ENCODE results near the gene TFDP2. TPM values are rescaled to one million over a fixed set of nuclear protein-coding genes. Genes with fewer than 3 reads are reported as not detected.

Gene TFDP2
- total and polyA plus RNA-seq, 2 experiments from 2014 or later: 150 to 410 TPM

GRCh38 chr3:142151240-142151639, 1.9 kb upstream of the TFDP2 start (continued):
- TF ChIP-seq ZNF462 (CRISPR knock-in tag; IDR thresholded peaks at IDR 0.05): no peak
- TF ChIP-seq POLR2AphosphoS5 (IDR thresholded peaks at IDR 0.05; ENCODE audit: low read depth): no peak

- peaks cover 5% of the 10 kb centered on the region; the same call in 1 of the 2 replicates for H3K4me1 ChIP-seq (ENCODE audit: insufficient read depth)
- 0 out of 2 replicates have a peak, but pooled peaks cover 8% of the 10 kb centered on the region for H3K27me3 ChIP-seq (ENCODE audit: insufficient read depth)
- Mint-ChIP-seq H3K27me3 (ENCODE audit: insufficient read depth, low read depth, poor library complexity) (peaks cover 4% of the 10 kb centered on the region), H3K4me3 (peak overlapping the region; percentile 91), H3K27ac (no peak overlapping the region), H3K9me3 (no peaks in the 10 kb centered on the region), H3K4me1 (peaks cover 6% of the 10 kb centered on the region), H3K36me3 (ENCODE audit: low read depth) (no peaks in the 10 kb centered on the region)
- ATAC-seq (no peak), DNase-seq (ENCODE audit: low spot score) (no peak)
- H3K27ac ChIP-seq (ENCODE audit: low read depth): no peak overlapping the region
- no peaks in the 10 kb centered on the region for H3K9me2 ChIP-seq (ENCODE audit: insufficient read depth)
- H3K4me2 ChIP-seq: no peak overlapping the region
- peak overlapping the region; percentile 93; the same call in 1 of the 2 replicates for H2AFZ ChIP-seq
- H4K20me1 ChIP-seq (replicated peaks; ENCODE audit: insufficient read depth): no peaks in the 10 kb centered on the region
- no peaks in the 10 kb centered on the region for H3F3A ChIP-seq (replicated peaks; ENCODE audit: low read depth)
- no peaks in the 10 kb centered on the region; the same call in 1 of the 2 replicates for H3K79me2 ChIP-seq (replicated peaks; ENCODE audit: insufficient read depth)
- H3K36me3 ChIP-seq (ENCODE audit: insufficient read depth): no peaks in the 10 kb centered on the region
- 0 out of 2 replicates have a peak overlapping the region, but pooled peaks have one; percentile 65 for H3K4me3 ChIP-seq
- TF ChIP-seq ZNF114 (CRISPR knock-in tag; IDR thresholded peaks at IDR 0.05) (no peak), EZH2phosphoT487 (IDR thresholded peaks at IDR 0.05; ENCODE audit: unreplicated experiment) (no peak), EZH2 (IDR thresholded peaks at IDR 0.05; ENCODE audit: low read depth, unreplicated experiment) (no peak), CREB1 (CRISPR knock-in tag; IDR thresholded peaks at IDR 0.05; ENCODE audit: low read depth) (no peak), POLR2AphosphoS5 (IDR thresholded peaks at IDR 0.05; ENCODE audit: low read depth) (no peak), ZNF331 (CRISPR knock-in tag; IDR thresholded peaks at IDR 0.05; ENCODE audit: low read depth) (no peak), CTCF (conservative IDR thresholded peaks at IDR 0.05; ENCODE audit: low read depth in 2 of 2) (no peak), JUNB (IDR thresholded peaks at IDR 0.05; ENCODE audit: unreplicated experiment) (no peak)
Observed at GRCh38 chr3:142150271-142150670, 927 bp upstream of the TFDP2 start.

Measured in GM23338 (cell line).